ENCODE results near the gene EIPR1. TPM values are rescaled to one million over a fixed set of nuclear protein-coding genes. Genes with fewer than 3 reads are reported as not detected.

Gene EIPR1
- polyA plus RNA-seq, 1 donor (not counting 4 experiments of a cell fraction or from before 2014, with no cell fraction given) = 44.3 TPM

GRCh38 chr2:3257166-3257565 is 120.5 kb downstream of the EIPR1 start:
- Histone ChIP-seq H4K20me1 (ENCODE audit: control insufficient read depth, extremely low read depth, insufficient read depth, low read length) (no peaks in the 10 kb centered on the region), H3K4me1 (ENCODE audit: control insufficient read depth, extremely low read depth, insufficient read depth, low read length) (no peaks in the 10 kb centered on the region), H3K79me2 (ENCODE audit: control insufficient read depth, insufficient read depth, low read length) (no peaks in the 10 kb centered on the region), H3K27me3 (ENCODE audit: control insufficient read depth, extremely low read depth, insufficient read depth, low read length) (no peaks in the 10 kb centered on the region), H3K4me3 (ENCODE audit: control insufficient read depth in 2 of 3, extremely low read depth in 1 of 3, insufficient read depth in 2 of 3, low read depth in 1 of 3, low read length in 3 of 3) (no peak overlapping the region), H3K36me3 (ENCODE audit: control insufficient read depth in 2 of 2, extremely low read depth in 1 of 2, insufficient read depth in 2 of 2, low read length in 2 of 2) (peaks cover 4 to 8% of the 10 kb centered on the region in 2 experiments), H3K4me2 (ENCODE audit: control insufficient read depth, extremely low read depth, insufficient read depth, low read depth, low read length) (no peak overlapping the region), H3K9me1 (ENCODE audit: control insufficient read depth, extremely low read depth, insufficient read depth, low read length) (no peaks in the 10 kb centered on the region), H3K9ac (ENCODE audit: control insufficient read depth, extremely low read depth, insufficient read depth, low read length) (no peak overlapping the region), H3K9me3 (ENCODE audit: control insufficient read depth, low read depth, low read length) (no peaks in the 10 kb centered on the region), H2AFZ (ENCODE audit: control insufficient read depth, low read length) (no peak overlapping the region), H3K27ac (ENCODE audit: control insufficient read depth, insufficient read depth, low read length) (no peak overlapping the region)
- DNase-seq (ENCODE audit: low read depth, low spot score) (no peak), FAIRE-seq (no peak)
- no peak for TF ChIP-seq EZH2 (IDR thresholded peaks at IDR 0.05; ENCODE audit: low read length)
- TF ChIP-seq CTCF (optimal IDR thresholded peaks at IDR 0.05 in 1 of 3, IDR thresholded peaks at IDR 0.05 in 1 of 3, conservative IDR thresholded peaks at IDR 0.05 in 1 of 3; ENCODE audit: extremely low read depth in 1 of 3, insufficient read depth in 2 of 3, low read length in 3 of 3) = no peak
- dilution Hi-C loops (cut with MboI; ENCODE audit: extremely low pct_ligation_motif_present, low sequenced_read_pairs) = no loop called here

GRCh38 chr2:3256605-3257004 is 121.0 kb downstream of the EIPR1 start:
- no peaks in the 10 kb centered on the region for H3K9me3 ChIP-seq (ENCODE audit: control insufficient read depth, low read depth, low read length)
- H2AFZ ChIP-seq (ENCODE audit: control insufficient read depth, low read length) = no peak overlapping the region
- no peak overlapping the region for H3K4me2 ChIP-seq (ENCODE audit: control insufficient read depth, extremely low read depth, insufficient read depth, low read depth, low read length)
- no peaks in the 10 kb centered on the region for H4K20me1 ChIP-seq (ENCODE audit: control insufficient read depth, extremely low read depth, insufficient read depth, low read length)
- no peaks in the 10 kb centered on the region for H3K27me3 ChIP-seq (ENCODE audit: control insufficient read depth, extremely low read depth, insufficient read depth, low read length)
- H3K4me3 ChIP-seq (ENCODE audit: control insufficient read depth in 2 of 3, extremely low read depth in 1 of 3, insufficient read depth in 2 of 3, low read depth in 1 of 3, low read length in 3 of 3) = no peak overlapping the region
- no peaks in the 10 kb centered on the region for H3K79me2 ChIP-seq (ENCODE audit: control insufficient read depth, insufficient read depth, low read length)
- no peaks in the 10 kb centered on the region for H3K4me1 ChIP-seq (ENCODE audit: control insufficient read depth, extremely low read depth, insufficient read depth, low read length)
- FAIRE-seq = no peak
- dilution Hi-C loops (cut with MboI; ENCODE audit: extremely low pct_ligation_motif_present, low sequenced_read_pairs) = no loop called here
- H3K36me3 ChIP-seq (ENCODE audit: control insufficient read depth in 2 of 2, extremely low read depth in 1 of 2, insufficient read depth in 2 of 2, low read length in 2 of 2) = peaks cover 4 to 8% of the 10 kb centered on the region in 2 experiments
- no peak for DNase-seq (ENCODE audit: low read depth, low spot score)
- H3K27ac ChIP-seq (ENCODE audit: control insufficient read depth, insufficient read depth, low read length) = no peak overlapping the region
- H3K9me1 ChIP-seq (ENCODE audit: control insufficient read depth, extremely low read depth, insufficient read depth, low read length) = no peaks in the 10 kb centered on the region
- H3K9ac ChIP-seq (ENCODE audit: control insufficient read depth, extremely low read depth, insufficient read depth, low read length) = no peak overlapping the region
- TF ChIP-seq CTCF (optimal IDR thresholded peaks at IDR 0.05 in 1 of 3, IDR thresholded peaks at IDR 0.05 in 1 of 3, conservative IDR thresholded peaks at IDR 0.05 in 1 of 3; ENCODE audit: extremely low read depth in 1 of 3, insufficient read depth in 2 of 3, low read length in 3 of 3) (no peak), EZH2 (IDR thresholded peaks at IDR 0.05; ENCODE audit: low read length) (no peak)
